Right ventricle myocardium superior (tissue), 1 donor: ENCODE measurements around the gene ACTL7A. TPM values are rescaled to one million over a fixed set of nuclear protein-coding genes. Genes with fewer than 3 reads are reported as not detected.
"Not testable (repeated sequence)": the region's sequence is repeated elsewhere in the genome, so short reads cannot be mapped to it uniquely, and the experiment has no call there.

Source experiments
- ATAC-seq: fragments of 200-7000 bp; cut with Tn5 transposase; one replicate; pipeline ENCODE4 v1.9.1; 2020; ENCODE audit warnings: mild to moderate bottlenecking; ENCODE audit not compliant: poor library complexity
- DNase-seq: peaks from one replicate; pipeline ENCODE4 v3.0.0-alpha.2; 2020
- intact Hi-C: fragments of 100-400 bp; cut with DNase I; formaldehyde crosslinking; loops from one replicate; pipeline ENCODE4 v1.11.2; 2022
- long read RNA-seq: library from polyadenylated mRNA; unstranded; transcript quantifications from one replicate; pipeline ENCODE4 v2.0.0, GENCODE V29; 2021
- total RNA-seq: library from RNA; stranded (reverse); fragmentation: NEBNext Ultra II Directional; extraction: Animal tissue kit (Norgen Biotek cat#: 25700); gene quantifications from one replicate; pipeline ENCODE4 v1.2.1, GENCODE V29; 2021
- donor health status: DM: no; HTN: yes; CAD: no; lungs with severe emphysema.

The ACTL7A gene, protein sequence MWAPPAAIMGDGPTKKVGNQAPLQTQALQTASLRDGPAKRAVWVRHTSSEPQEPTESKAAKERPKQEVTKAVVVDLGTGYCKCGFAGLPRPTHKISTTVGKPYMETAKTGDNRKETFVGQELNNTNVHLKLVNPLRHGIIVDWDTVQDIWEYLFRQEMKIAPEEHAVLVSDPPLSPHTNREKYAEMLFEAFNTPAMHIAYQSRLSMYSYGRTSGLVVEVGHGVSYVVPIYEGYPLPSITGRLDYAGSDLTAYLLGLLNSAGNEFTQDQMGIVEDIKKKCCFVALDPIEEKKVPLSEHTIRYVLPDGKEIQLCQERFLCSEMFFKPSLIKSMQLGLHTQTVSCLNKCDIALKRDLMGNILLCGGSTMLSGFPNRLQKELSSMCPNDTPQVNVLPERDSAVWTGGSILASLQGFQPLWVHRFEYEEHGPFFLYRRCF
- total RNA-seq = not detected
- long read RNA-seq = 0 reads

GRCh38 chr9:108861997-108862396 lies at the start of gene ACTL7A:
TSS of gene ACTL7A (plus strand) at chr9:108862266. CDS start at chr9:108862323, 57 bp downstream.
- intact Hi-C loops = no loop called here
- DNase-seq (no peak), ATAC-seq (no peak)

DNA sequence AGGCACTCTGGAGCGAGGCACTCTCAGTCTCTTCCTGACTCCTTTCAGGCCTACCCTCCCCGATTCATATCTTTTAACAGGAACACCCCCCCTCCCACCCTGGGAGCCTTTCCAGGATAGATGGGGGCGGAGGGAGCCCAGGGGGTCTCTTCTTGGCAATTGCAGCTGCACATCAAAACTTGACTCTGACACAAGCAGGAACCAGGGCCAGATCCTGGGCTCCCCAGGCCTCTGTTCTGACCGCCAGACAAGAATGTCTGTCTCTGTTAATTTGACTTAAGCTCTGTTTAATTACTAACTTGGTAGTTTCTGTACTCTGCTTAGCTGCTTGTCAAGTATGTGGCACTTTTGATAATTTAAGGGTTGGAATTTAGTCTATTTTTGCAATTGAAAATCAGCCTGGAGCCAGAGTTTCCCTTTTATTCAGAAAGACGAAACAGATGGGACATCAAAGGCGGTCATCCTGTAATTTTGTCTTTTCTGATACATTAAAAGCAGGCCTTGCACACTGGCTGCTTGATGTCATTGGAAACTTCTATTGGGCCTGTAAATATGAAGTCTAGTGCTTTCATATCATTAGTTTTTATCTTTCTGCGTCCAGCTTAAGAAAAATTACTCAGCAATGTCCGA lies 49.6 kb upstream of the ACTL7A start:
- intact Hi-C loops = no loop called here
- DNase-seq (no peak), ATAC-seq (no peak)

DNA sequence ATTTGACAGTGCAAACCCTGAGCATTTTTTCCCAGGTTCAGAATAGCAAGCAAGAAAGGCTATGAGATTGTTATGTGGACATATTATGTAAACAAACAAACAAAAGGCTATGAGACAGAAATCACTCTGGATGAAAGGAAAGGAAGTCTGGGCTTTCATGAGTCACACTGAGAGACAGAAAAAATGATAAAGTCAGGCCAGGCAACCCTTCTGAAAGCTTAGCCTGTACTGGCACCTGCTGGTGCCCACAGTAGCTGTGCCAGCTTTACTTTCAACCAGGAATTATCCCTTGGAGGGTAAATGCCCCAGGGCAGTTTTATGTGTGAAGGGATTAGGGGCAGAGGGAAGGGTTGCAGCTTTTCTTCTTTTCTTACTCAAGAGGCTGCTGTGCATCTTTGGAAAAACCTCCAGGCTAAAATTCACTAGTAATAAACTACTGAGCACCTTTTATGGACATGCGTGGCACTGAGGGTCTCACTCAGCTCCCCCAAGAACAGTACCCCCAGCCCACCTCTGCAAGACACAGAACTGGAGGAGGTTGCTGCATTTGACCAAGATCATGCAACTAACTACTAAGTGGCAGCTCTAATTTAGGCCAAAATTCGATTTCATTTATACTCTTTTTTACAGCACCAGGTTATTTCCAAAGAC lies 48.0 kb upstream of the ACTL7A start:
- DNase-seq = no peak
- peak; percentile 78 for ATAC-seq
- intact Hi-C loops = no loop called here

DNA sequence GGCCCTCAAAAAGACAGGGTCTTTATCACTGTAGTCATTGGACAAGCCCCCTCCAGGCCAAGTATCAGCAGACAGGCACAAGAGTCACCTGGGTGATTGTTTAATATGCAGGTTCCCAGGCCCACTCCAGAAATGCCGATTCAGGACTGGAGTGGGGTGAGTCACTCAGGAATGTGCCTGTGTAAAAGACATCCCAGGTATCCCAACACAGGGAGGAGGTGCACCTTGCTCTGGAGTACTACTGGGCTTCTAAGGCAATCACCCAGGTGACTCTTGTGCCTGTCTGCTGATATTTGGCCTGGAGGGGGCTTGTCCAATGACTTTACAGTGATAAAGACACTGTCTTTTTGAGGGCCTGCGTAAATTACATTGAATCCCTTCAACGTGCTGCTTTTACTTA lies 46.9 kb upstream of the ACTL7A start:
- no peak for DNase-seq
- intact Hi-C loops = no loop called here
- no peak for ATAC-seq

DNA sequence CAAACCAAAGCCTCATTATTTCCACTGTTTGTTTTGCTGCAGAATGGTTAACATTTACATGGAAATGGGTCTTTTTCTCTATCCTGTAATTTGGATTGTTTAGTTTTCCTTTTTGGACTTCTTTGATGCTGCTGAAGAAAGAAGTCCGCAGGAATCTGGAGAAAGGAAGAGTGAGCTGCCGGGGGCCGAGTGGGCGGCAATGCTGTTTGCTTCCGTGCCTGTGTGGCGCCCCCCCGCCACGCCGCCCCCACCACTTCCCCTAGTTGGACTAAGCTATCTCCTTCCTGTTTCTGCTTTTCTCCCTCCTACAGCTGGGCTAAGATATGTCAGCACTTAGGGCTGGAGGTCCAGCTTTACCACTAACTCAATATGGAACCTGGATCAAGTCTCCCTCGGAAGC lies 46.0 kb upstream of the ACTL7A start:
- DNase-seq = peak; percentile 47
- ATAC-seq = no peak
- intact Hi-C loops = no loop called here

- DNase-seq (no peak), ATAC-seq (no peak)
- intact Hi-C loops = no loop called here
These were observed 38.2 kb upstream of the ACTL7A start for GRCh38 chr9:108823829-108824228.

GRCh38 chr9:108830272-108830671 lies 31.8 kb upstream of the ACTL7A start:
- intact Hi-C loops = no loop called here
- ATAC-seq (no peak), DNase-seq (no peak)

DNA sequence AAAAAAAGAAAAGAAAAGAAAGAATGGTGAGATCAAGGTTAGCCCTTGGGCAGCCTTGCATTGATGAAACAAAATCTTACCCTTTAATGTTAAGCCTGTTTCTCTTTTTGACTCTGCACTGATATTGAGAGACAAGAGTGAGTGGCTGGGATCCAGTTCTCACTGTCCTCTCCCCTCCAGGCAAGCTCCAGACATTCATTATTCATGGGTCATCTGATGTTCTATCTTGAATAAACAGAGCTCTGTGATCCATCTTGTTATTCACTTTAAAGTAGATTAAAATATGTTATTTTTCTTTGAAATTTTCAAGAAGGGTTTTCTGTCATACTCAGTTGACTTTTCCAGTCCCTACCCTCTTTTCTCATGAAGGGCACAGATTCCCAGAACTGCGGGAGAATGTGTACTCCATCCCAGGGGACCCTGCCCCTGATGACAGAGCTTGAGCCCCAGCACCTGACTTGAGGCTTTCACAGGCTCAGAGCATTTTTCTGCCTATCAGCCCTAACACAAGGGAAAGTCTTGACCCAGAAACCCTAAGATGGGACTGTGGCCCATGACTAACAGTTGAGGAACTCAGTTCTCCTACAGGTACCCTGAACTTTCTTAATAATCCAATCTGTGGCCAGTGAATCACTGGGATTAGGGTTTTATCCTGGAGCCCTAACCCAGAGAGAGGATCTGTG lies 30.4 kb upstream of the ACTL7A start:
- DNase-seq (no peak), ATAC-seq (no peak)
- intact Hi-C loops = no loop called here

DNA sequence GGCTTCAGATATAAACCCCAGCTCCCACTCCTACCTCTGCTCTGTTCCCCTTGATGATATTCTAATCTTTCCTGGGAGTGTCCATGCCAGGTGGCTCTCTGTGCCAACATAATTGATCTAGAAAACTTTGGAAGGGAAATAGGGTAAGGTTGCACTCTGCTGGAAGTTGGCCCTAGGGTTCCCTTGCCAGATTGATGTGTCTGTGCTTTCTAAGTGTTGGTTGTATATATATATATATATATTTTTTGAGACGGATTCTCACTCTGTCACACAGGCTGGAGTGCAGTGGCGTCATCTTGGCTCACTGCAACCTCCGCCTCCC lies 29.9 kb upstream of the ACTL7A start:
- ATAC-seq (no peak), DNase-seq (no peak)
- intact Hi-C loops = no loop called here

- no peak for DNase-seq
- no peak for ATAC-seq
- intact Hi-C loops = no loop called here
These were observed 27.0 kb upstream of the ACTL7A start for GRCh38 chr9:108834959-108835665.

GRCh38 chr9:108835831-108836230 lies 26.2 kb upstream of the ACTL7A start:
- ATAC-seq (no peak), DNase-seq (no peak)
- intact Hi-C loops = no loop called here

DNA sequence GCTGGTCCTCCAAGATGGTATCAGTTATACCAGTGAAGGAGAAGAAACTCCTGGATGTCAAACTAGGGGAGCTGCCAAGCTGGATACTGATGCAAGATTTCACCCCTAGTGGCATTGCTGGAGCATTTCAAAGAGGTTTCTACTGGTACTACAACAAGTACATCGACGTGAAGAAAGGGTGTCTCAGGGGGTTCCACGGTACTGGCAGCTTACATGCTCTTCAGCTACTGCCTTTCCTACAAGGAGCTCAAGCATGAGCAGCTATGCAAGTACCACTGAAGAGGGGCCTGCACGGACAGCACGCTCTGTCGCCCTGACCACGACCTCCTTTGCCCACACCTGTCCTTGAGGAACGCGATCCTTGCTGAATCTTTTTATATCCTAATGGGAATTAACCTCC lies 25.7 kb upstream of the ACTL7A start:
- intact Hi-C loops = no loop called here
- ATAC-seq (no peak), DNase-seq (no peak)

- ATAC-seq (no peak), DNase-seq (no peak)
- intact Hi-C loops = no loop called here
These were observed 25.3 kb upstream of the ACTL7A start for GRCh38 chr9:108836781-108837180.

GRCh38 chr9:108837530-108837929 lies 24.5 kb upstream of the ACTL7A start:
- ATAC-seq (no peak), DNase-seq (no peak)
- intact Hi-C loops = no loop called here

GRCh38 chr9:108838017-108838416 lies 24.0 kb upstream of the ACTL7A start:
- intact Hi-C loops = no loop called here
- ATAC-seq (no peak), DNase-seq (no peak)

GRCh38 chr9:108839561-108839960 lies 22.5 kb upstream of the ACTL7A start:
- intact Hi-C loops, ATAC-seq, DNase-seq: not testable (repeated sequence)

DNA sequence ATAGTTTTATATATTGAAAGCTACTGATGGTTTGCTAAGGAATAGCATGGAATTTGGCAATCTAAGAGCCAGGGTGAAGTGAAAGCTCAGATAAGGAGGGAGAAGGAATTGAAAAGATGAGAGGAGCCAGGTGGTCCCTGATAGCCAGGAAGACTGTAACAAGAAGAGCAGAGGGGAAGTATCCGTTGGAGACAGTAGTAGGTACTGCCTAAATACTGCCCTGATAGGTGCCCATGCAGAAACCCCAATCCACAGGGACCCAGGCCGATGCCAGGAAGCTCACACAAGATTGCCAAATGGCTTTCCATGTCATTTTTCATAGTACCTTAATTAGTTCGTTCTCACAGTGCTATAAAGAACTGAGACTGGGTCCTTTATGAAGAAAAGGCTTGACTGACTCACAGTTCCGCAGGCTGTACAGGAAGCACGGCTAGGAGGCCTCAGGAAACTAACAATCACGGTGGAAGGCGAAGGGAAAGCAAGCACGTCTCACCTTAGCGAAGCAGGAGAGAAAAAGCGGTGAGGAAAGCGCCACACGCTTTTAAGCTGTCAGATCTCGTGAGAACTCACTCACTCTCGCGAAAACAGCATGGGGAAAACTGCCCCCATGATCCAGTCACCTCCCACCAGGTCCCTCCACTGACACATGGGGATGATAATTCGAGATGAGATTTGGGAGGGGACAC lies 19.3 kb upstream of the ACTL7A start:
- no peak for DNase-seq
- intact Hi-C loops = no loop called here
- no peak for ATAC-seq

DNA sequence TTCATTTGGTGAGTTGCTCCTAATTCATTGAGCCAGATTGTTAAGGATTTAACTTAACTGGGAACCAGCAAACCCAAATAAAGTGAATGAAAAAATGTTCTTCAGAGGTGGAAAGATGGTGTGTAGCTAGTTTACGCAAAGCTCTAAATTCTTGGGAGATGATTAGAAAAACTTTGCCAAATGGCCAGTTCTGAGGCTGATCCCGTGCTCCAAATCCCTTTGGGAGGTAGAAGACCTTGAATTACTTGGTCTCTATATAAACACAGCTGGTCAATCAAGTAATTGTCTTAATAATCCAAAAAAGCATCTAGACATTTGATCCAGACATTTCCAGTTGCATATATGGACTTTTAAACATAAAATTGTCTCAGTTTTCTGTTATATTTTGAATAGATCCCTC lies 17.7 kb upstream of the ACTL7A start:
- no peak for DNase-seq
- peak; percentile 66 for ATAC-seq
- intact Hi-C loops = no loop called here
